ENCODE data around the gene SERPINB11.
"Not testable (repeated sequence)": the region's sequence is repeated elsewhere in the genome, so short reads cannot be mapped to it uniquely, and the experiment has no call there.

The SERPINB11 gene, protein sequence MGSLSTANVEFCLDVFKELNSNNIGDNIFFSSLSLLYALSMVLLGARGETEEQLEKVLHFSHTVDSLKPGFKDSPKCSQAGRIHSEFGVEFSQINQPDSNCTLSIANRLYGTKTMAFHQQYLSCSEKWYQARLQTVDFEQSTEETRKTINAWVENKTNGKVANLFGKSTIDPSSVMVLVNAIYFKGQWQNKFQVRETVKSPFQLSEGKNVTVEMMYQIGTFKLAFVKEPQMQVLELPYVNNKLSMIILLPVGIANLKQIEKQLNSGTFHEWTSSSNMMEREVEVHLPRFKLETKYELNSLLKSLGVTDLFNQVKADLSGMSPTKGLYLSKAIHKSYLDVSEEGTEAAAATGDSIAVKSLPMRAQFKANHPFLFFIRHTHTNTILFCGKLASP

DNA sequence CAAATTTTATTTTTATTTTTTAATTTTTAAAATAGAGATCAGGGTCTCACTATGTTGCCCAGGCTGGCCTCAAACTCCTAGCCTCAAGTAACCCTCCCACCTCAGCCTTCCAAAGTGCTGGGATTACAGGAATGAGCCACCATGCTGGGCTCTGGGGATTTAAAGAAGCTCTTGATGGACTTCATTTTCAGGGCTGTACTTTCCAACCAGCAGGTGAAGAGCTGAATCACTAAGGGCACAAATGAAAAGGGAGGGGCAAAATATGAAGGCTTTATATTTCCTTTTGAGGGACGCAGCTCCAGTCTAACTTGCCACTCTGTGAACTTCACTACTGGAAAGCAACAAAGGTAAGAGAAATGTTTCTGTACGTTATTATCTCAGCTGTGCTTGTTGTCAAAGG lies at the start of gene SERPINB11:
Gene SERPINB11 (plus strand): TSS at position 301 of the 400 bp plus-strand sequence. CDS start 7,234 bp downstream, outside the sequence.
- in situ Hi-C loops (cut with MboI; ENCODE audit: low sequenced_read_pairs), result no loop called here

GRCh38 chr18:63658920-63659319 lies 43.8 kb upstream of the SERPINB11 start:
- in situ Hi-C loops (cut with MboI; ENCODE audit: low sequenced_read_pairs), result not testable (repeated sequence)

- in situ Hi-C loops (cut with MboI; ENCODE audit: low sequenced_read_pairs), result not testable (repeated sequence)
These were observed 41.0 kb upstream of the SERPINB11 start, which contains the start of gene SERPINB3 for GRCh38 chr18:63661750-63662149. Gene SERPINB3, minus strand, starts transcription at chr18:63661893. Its CDS starts 677 bp downstream, at chr18:63661216.

GRCh38 chr18:63664571-63664970 lies 38.2 kb upstream of the SERPINB11 start:
- in situ Hi-C loops (cut with MboI; ENCODE audit: low sequenced_read_pairs), result no loop called here

DNA sequence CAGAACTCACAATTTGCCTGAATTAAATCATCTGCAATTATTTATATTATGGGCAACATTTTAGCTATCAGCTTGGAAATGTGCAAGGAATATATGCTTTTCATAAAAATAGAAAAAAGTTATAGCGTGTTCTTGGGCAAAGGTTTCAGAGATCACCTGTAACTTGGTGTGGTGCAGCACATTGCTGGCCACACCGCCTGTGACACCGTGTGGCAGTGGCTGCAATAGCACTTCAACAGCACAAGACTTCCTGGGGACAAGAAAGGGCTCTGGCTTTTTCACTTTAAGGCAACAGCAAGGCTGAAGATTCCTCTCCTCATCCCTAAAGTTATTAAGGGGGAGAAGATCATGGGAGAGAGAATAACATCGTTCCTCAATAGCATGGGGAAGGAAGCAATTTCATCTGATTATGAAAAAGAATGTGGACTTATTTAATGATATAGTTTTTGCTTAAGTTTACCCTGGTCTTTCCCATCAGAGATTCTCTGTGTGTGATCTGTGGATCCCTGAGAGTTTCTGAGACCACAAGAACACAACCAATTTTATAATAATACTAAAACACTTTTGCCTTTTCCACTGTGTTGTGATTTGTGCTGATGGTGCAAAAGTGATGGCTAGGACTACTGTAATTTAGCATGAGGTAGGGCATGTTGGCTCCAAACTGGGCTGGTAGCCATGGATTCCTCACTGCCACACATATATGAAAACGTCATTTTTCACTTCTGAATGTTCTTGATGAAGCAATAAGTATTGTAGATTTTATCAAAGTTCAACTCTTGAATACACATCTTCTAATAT lies 26.0 kb upstream of the SERPINB11 start:
- in situ Hi-C loops (cut with MboI; ENCODE audit: low sequenced_read_pairs), result no loop called here

DNA sequence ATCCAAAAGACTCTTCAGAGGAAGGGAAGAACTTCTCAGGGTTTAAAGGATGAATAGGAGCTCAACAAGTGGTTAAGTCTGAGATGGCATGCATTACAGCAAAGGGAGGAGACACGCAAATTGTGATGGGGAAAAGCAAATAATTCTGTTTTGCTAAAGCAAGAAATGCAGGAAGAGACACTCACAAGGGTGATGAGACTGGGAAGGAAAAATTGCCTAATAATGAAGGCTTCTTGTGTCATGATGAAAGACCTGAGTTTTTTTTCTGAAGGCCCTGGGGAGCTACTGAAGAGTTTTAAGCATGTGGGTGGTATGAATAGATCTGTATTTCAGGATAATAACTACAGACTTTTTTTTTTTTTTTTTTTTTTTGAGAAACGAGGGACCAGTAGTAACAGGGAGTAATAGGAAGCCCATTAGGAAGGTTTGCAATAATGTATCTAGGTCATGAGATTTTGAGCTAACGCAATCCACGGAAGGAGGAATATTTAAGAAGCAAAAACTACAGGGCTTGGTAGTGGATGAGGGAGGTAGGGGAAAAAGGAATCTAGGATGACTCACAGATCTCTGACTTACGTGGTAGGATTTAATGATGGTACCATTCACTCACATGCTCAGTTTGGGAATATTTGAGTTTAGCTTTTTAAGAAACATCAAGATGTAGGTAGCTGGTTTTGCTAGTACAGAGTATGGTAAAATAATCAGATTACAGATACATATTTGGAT lies 25.1 kb upstream of the SERPINB11 start:
- in situ Hi-C loops (cut with MboI; ENCODE audit: low sequenced_read_pairs), result no loop called here

- in situ Hi-C loops (cut with MboI; ENCODE audit: low sequenced_read_pairs), result no loop called here
These were observed 22.7 kb upstream of the SERPINB11 start for GRCh38 chr18:63679820-63680606.

GRCh38 chr18:63681449-63682340 lies 21.1 kb upstream of the SERPINB11 start:
- in situ Hi-C loops (cut with MboI; ENCODE audit: low sequenced_read_pairs), result no loop called here

- in situ Hi-C loops (cut with MboI; ENCODE audit: low sequenced_read_pairs), result no loop called here
These were observed 19.6 kb upstream of the SERPINB11 start for GRCh38 chr18:63683152-63683551.

DNA sequence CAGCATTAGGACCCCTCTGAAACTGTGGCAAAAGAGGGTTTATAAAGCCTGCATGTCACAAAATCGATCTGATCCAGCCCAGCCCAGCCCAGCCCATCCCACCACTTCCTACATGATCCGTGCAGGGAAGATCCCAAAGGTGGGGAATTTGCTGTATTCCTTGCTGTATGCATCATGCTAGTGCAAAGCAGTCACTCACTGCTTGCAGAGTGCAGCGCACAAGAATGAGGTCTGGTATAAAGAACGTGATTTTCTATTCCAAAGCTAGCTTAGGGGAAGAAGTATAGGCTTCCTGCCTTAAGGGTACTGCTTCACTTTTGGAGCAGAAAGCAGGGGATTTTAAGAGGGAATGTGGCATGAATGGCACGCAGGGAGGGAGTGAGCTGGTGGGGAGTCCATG lies 18.9 kb upstream of the SERPINB11 start:
- in situ Hi-C loops (cut with MboI; ENCODE audit: low sequenced_read_pairs), result no loop called here

- in situ Hi-C loops (cut with MboI; ENCODE audit: low sequenced_read_pairs), result no loop called here
These were observed 18.0 kb upstream of the SERPINB11 start for GRCh38 chr18:63684718-63685117.

GRCh38 chr18:63686871-63687270 lies 15.9 kb upstream of the SERPINB11 start:
- in situ Hi-C loops (cut with MboI; ENCODE audit: low sequenced_read_pairs), result no loop called here

GRCh38 chr18:63689064-63689463 lies 13.7 kb upstream of the SERPINB11 start:
- in situ Hi-C loops (cut with MboI; ENCODE audit: low sequenced_read_pairs), result no loop called here

GRCh38 chr18:63697097-63697660 lies 5.6 kb upstream of the SERPINB11 start:
- in situ Hi-C loops (cut with MboI; ENCODE audit: low sequenced_read_pairs), result no loop called here

DNA sequence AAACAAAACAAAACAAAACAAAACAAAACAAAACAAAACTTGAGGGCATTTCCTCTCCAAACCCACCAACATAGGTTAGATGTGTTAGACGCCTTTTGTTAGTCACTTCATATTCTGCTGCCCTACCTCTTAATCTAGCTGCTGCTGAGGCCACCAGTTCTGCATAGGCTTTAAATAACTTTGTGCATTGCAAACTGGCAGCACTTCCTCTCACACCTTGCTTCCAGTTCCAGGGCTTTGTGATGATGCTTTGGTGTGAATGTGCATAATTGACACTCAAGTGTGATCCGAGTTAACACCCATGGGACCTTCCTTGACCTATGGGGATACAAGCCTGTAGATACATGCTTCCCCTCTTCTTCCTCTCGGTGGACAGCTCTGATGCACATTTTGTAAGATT lies 2.3 kb upstream of the SERPINB11 start:
- in situ Hi-C loops (cut with MboI; ENCODE audit: low sequenced_read_pairs), result no loop called here

- in situ Hi-C loops (cut with MboI; ENCODE audit: low sequenced_read_pairs), result no loop called here
These were observed 808 bp upstream of the SERPINB11 start for GRCh38 chr18:63701952-63702351.

GRCh38 chr18:63705401-63705800 lies 2.6 kb downstream of the SERPINB11 start:
- in situ Hi-C loops (cut with MboI; ENCODE audit: low sequenced_read_pairs), result no loop called here

GRCh38 chr18:63707816-63708215 lies 5.1 kb downstream of the SERPINB11 start:
- in situ Hi-C loops (cut with MboI; ENCODE audit: low sequenced_read_pairs), result no loop called here

GRCh38 chr18:63708650-63709049 lies 5.9 kb downstream of the SERPINB11 start:
- in situ Hi-C loops (cut with MboI; ENCODE audit: low sequenced_read_pairs), result no loop called here
